Measurements from ENCODE around the gene HOOK1.

The HOOK1 gene

GRCh38 chr1:59814901-59815825 is at the start of gene HOOK1:
Gene HOOK1 (plus strand): TSS chr1:59814949. CDS start chr1:59815118, 169 bp downstream.
- DNase-seq, result peak in 1 of 2 experiments; percentile 40

GRCh38 chr1:59765011-59765730 is 49.6 kb upstream of the HOOK1 start:
- DNase-seq, result peak; percentile 91

GRCh38 chr1:59766227-59766855 is 48.4 kb upstream of the HOOK1 start:
- peak in 1 of 2 experiments; percentile 25 for DNase-seq

GRCh38 chr1:59767119-59767518 is 47.6 kb upstream of the HOOK1 start:
- peak in 1 of 2 experiments; percentile 11 for DNase-seq

- DNase-seq, result peak in 1 of 2 experiments; percentile 5
These were observed 45.7 kb upstream of the HOOK1 start for GRCh38 chr1:59768792-59769735.

GRCh38 chr1:59769736-59770095 is 45.0 kb upstream of the HOOK1 start:
- DNase-seq, result no peak

GRCh38 chr1:59771361-59771760 is 43.4 kb upstream of the HOOK1 start:
- DNase-seq, result no peak

- DNase-seq, result no peak
These were observed 39.3 kb upstream of the HOOK1 start for GRCh38 chr1:59775480-59775879.

- DNase-seq, result no peak
These were observed 37.5 kb upstream of the HOOK1 start for GRCh38 chr1:59776960-59777852.

GRCh38 chr1:59779949-59780348 is 34.8 kb upstream of the HOOK1 start:
- no peak for DNase-seq

- no peak for DNase-seq
These were observed 25.9 kb upstream of the HOOK1 start for GRCh38 chr1:59788825-59789224.

GRCh38 chr1:59798600-59798999 is 16.1 kb upstream of the HOOK1 start:
- no peak for DNase-seq

- no peak for DNase-seq
These were observed 11.2 kb upstream of the HOOK1 start for GRCh38 chr1:59803458-59804038.

GRCh38 chr1:59804301-59804700 is 10.4 kb upstream of the HOOK1 start:
- DNase-seq, result no peak

- DNase-seq, result no peak
These were observed 9.2 kb upstream of the HOOK1 start for GRCh38 chr1:59805554-59805953.

- peak; percentile 98 for DNase-seq
These were observed 409 bp upstream of the HOOK1 start for GRCh38 chr1:59814180-59814900.

GRCh38 chr1:59815892-59816291 is 1.1 kb downstream of the HOOK1 start:
- DNase-seq, result peak in 1 of 2 experiments; percentile 22

- no peak for DNase-seq
These were observed 1.6 kb downstream of the HOOK1 start for GRCh38 chr1:59816318-59816878.

GRCh38 chr1:59819566-59820438 is 5.1 kb downstream of the HOOK1 start:
- DNase-seq, result no peak

Data from NCI-H526 (cell line).